Prostate gland (tissue), 2 donors: ENCODE data around the gene HIGD1A. TPM values are rescaled to one million over a fixed set of nuclear protein-coding genes. Genes with fewer than 3 reads are reported as not detected.

Source experiments
- DNase-seq: peaks from one replicate; pipeline ENCODE4 v3.0.0-alpha.2; 2019; ENCODE audit warnings: low spot score
- H3K27ac ChIP-seq, 2 donors: fragments of 200-600 bp; sonication (generic); 2 replicates each; pipeline ENCODE4 v1.5.1; 2017 to 2019
- H3K27me3 ChIP-seq: fragments of 200-600 bp; sonication (generic); replicated peaks from 2 replicates; pipeline ENCODE4 v1.5.1; 2019; ENCODE audit not compliant: insufficient read depth
- H3K36me3 ChIP-seq, 2 donors: fragments of 200-600 bp; sonication (generic); 1 replicate in 1 of 2; 2 replicates in 1 of 2; pipeline versions ENCODE4 v1.5.1 to v1.8.1; 2017 to 2019
- H3K4me1 ChIP-seq: fragments of 200-600 bp; sonication (generic); replicated peaks from 2 replicates; pipeline ENCODE4 v1.5.1; 2019
- H3K4me3 ChIP-seq, 2 donors: fragments of 200-600 bp; sonication (generic); 2 replicates each; pipeline ENCODE4 v1.5.1; 2017 to 2019
- H3K9me3 ChIP-seq: fragments of 200-600 bp; sonication (generic); 2 replicates; pipeline ENCODE4 v1.5.1; 2017
- CTCF ChIP-seq, 4 experiments: fragments of 200-600 bp in 2 of 4; fragments of 450-650 bp in 2 of 4; sonication (generic) in 2 of 4; IDR thresholded peaks; 1 replicate in 3 of 4; 2 replicates in 1 of 4; pipeline ENCODE4 v1.5.1; 2016 to 2019; ENCODE audit warnings: antibody characterized with exemption in 4 of 4, mild to moderate bottlenecking in 2 of 4, moderate library complexity in 2 of 4
- POLR2A ChIP-seq: fragments of 450-650 bp; IDR thresholded peaks from one replicate; pipeline ENCODE4 v1.6.1; 2016; ENCODE audit warnings: antibody characterized with exemption, mild to moderate bottlenecking
- POLR2AphosphoS5 ChIP-seq: sonication (generic); formaldehyde crosslinking; IDR thresholded peaks from one replicate; pipeline ENCODE4 v1.6.1; 2017; ENCODE audit warnings: antibody characterized with exemption
- WGBS: methylation state at CpG from one replicate; pipeline ENCODE4 v1.1.5; 2018; 5-methylcytosine and 5-hydroxymethylcytosine counted together
- intact Hi-C: fragments of 100-400 bp; cut with DNase I; formaldehyde crosslinking; loops from one replicate; pipeline ENCODE4 v1.14.2; 2022
- small RNA-seq, 2 donors: library from RNA; depleted of rRNA; stranded (forward); fragments of <200 nt; gene quantifications; one replicate each; pipeline ENCODE3, GENCODE V24; 2016
- total RNA-seq, 2 donors: library from RNA; depleted of rRNA; stranded (reverse); fragments of >200 nt; gene quantifications; one replicate each; pipeline ENCODE4 v1.1.0, GENCODE V29; 2016

Gene HIGD1A
- total RNA-seq, 2 donors from 2014 or later: 91.0 to 135 TPM

GRCh38 chr3:42735019-42735418, 69.3 kb downstream of the HIGD1A start:
- no peaks in the 10 kb centered on the region for H3K9me3 ChIP-seq
- H3K4me1 ChIP-seq: no peaks in the 10 kb centered on the region
- H3K27ac ChIP-seq: no peak overlapping the region
- 84% methylated on average over 8 of the region's 8 CpGs for WGBS
- H3K4me3 ChIP-seq: no peak overlapping the region
- intact Hi-C loops: no loop called here
- no peaks in the 10 kb centered on the region for H3K27me3 ChIP-seq
- TF ChIP-seq POLR2AphosphoS5: no peak
- H3K36me3 ChIP-seq: no peaks in the 10 kb centered on the region
- no peak for DNase-seq

- H3K36me3 ChIP-seq: no peaks in the 10 kb centered on the region
- H3K4me1 ChIP-seq: no peaks in the 10 kb centered on the region
- WGBS: 80% methylated on average over 6 of the region's 6 CpGs
- no peaks in the 10 kb centered on the region for H3K27me3 ChIP-seq
- TF ChIP-seq POLR2AphosphoS5 (no peak), CTCF (IDR thresholded peaks at IDR 0.05) (no peak), POLR2A (no peak)
- H3K9me3 ChIP-seq: no peaks in the 10 kb centered on the region
- no peak overlapping the region for H3K27ac ChIP-seq
- intact Hi-C loops: loop anchor here (5.0 kb wide), 1 partner anchor 47 kb away; the partner anchor contains the start of gene KLHL40
- DNase-seq: no peak
- no peak overlapping the region for H3K4me3 ChIP-seq
These were observed 69.9 kb downstream of the HIGD1A start for GRCh38 chr3:42734263-42734860.

GRCh38 chr3:42733501-42734262, 70.6 kb downstream of the HIGD1A start:
- Histone ChIP-seq H3K36me3 (no peaks in the 10 kb centered on the region), H3K27ac (no peak overlapping the region), H3K9me3 (no peaks in the 10 kb centered on the region), H3K4me3 (no peak overlapping the region), H3K27me3 (no peaks in the 10 kb centered on the region), H3K4me1 (no peaks in the 10 kb centered on the region)
- no peak for DNase-seq
- intact Hi-C loops: loop anchor here (5.0 kb wide), 1 partner anchor 46 kb away; the partner anchor contains the start of gene KLHL40
- 87% methylated on average over 13 of the region's 13 CpGs for WGBS
- TF ChIP-seq POLR2A (no peak), CTCF (IDR thresholded peaks at IDR 0.05) (no peak), POLR2AphosphoS5 (no peak)

Small RNA genes lying within 50 kb of the gene (small RNA-seq; reads per million reads assigned to genes)
- 0 reads per million in 2 donors for gene CCDC13

Other genes with a start within 250 kb of the HIGD1A start
- 100 to 1,000 TPM in 1 of 2 donors, 10 to 100 TPM in 1; 78.0 to 120 TPM for gene SEC22C, start 222.5 kb downstream of the HIGD1A start, total RNA-seq
- 10 to 100 TPM; 23.0 to 43.3 TPM for gene SS18L2, start 213.6 kb downstream of the HIGD1A start, total RNA-seq
- gene NKTR, start 203.8 kb downstream of the HIGD1A start, total RNA-seq: 10 to 100 TPM; 42.2 to 91.6 TPM
- 10 to 100 TPM; 22.1 to 38.0 TPM for gene ZBTB47, start 150.8 kb downstream of the HIGD1A start, total RNA-seq
- gene KLHL40, start 119.0 kb downstream of the HIGD1A start, total RNA-seq: 1 to 10 TPM; 1.2 to 2.9 TPM
- gene HHATL, start 101.7 kb downstream of the HIGD1A start, total RNA-seq: 1 to 10 TPM; 1.9 to 5.5 TPM
- 1 to 10 TPM; 2.4 to 6.5 TPM for gene CCDC13, start 31.2 kb downstream of the HIGD1A start, total RNA-seq
- gene ACKR2, start 5.0 kb upstream of the HIGD1A start, total RNA-seq: 1 to 10 TPM in 1 of 2 donors, under 1 TPM in 1; 0.55 to 1.9 TPM
- not detected for gene CYP8B1, start 71.4 kb upstream of the HIGD1A start, total RNA-seq
- gene ZNF662, start 101.7 kb upstream of the HIGD1A start, total RNA-seq: 10 to 100 TPM in 1 of 2 donors, 1 to 10 TPM in 1; 8.6 to 15.5 TPM
- 10 to 100 TPM in 1 of 2 donors, 1 to 10 TPM in 1; 4.7 to 17.5 TPM for gene GASK1A, start 174.8 kb upstream of the HIGD1A start, total RNA-seq